Endothelial cell of umbilical vein (primary cell): ENCODE data around the gene OSBPL6. TPM values are rescaled to one million over a fixed set of nuclear protein-coding genes. Genes with fewer than 3 reads are reported as not detected.
A peak's percentile ranks its signal among the peaks of the same experiment; 100 is the strongest.

Experiments
- BruUV-seq: library from RNA; stranded (reverse); fragments of 400-500 nt; replicated peaks from 2 replicates; lab custom pipeline; 2021; lab: Mats Ljungman, UMichigan
- CTCF ChIA-PET: fragments of 300-600, 350-600 bp; sonication (Branson Sonifier 250); formaldehyde crosslinking; loops from one replicate; lab custom pipeline; 2021; ENCODE audit warnings: antibody characterized with exemption, inconsistent platforms; lab: Charles Lee
- POLR2A ChIA-PET: fragments of 300-600, 350-600 bp; sonication (Branson Sonifier 250); formaldehyde crosslinking; loops from one replicate; lab custom pipeline; 2021; ENCODE audit warnings: antibody characterized with exemption, inconsistent platforms; lab: Charles Lee
- DNase-seq: peaks from one replicate; pipeline ENCODE4 v3.0.0-alpha.2; 2011; ENCODE audit warnings: low read depth, low spot score
- FAIRE-seq: peaks from 2 replicates; lab custom pipeline; 2011; peaks lifted over from hg19 to GRCh38; lab: Jason Lieb, UNC
- H2AFZ ChIP-seq: 2 replicates; pipeline ENCODE4 v1.6.0; 2012; ENCODE audit warnings: low read depth, low read length, control low read depth, inconsistent platforms
- H3K27ac ChIP-seq: 2 replicates; pipeline ENCODE4 v1.5.1; 2011; ENCODE audit warnings: low read depth, mild to moderate bottlenecking, control low read depth, low read length, moderate library complexity; ENCODE audit not compliant: insufficient read depth
- H3K27me3 ChIP-seq, 2 experiments: 2 replicates each; pipeline versions ENCODE4 v1.6.0 to v1.6.1; 2011; ENCODE audit warnings: low read length in 2 of 2, mixed read lengths in 1 of 2; ENCODE audit not compliant: control insufficient read depth in 2 of 2, insufficient read depth in 2 of 2
- H3K36me3 ChIP-seq, 2 experiments: 2 replicates in 1 of 2; 3 replicates in 1 of 2; pipeline ENCODE4 v1.5.1; 2011; ENCODE audit warnings: low read length in 2 of 2, mild to moderate bottlenecking in 1 of 2, moderate library complexity in 1 of 2; ENCODE audit not compliant: control insufficient read depth in 2 of 2, insufficient read depth in 2 of 2; ENCODE audit errors: extremely low read depth in 1 of 2
- H3K4me1 ChIP-seq: 3 replicates; pipeline ENCODE4 v1.5.1; 2011; ENCODE audit warnings: mild to moderate bottlenecking, low read length; ENCODE audit not compliant: control insufficient read depth, insufficient read depth; ENCODE audit errors: extremely low read depth
- H3K4me2 ChIP-seq: 2 replicates; pipeline ENCODE4 v1.6.1; 2011; ENCODE audit warnings: low read length, control low read depth, mixed read lengths; ENCODE audit not compliant: insufficient read depth
- H3K4me3 ChIP-seq, 3 experiments: fragments of 200-600 bp in 1 of 3; sonication (generic), shearing (Covaris generic) in 1 of 3; replicated peaks in 1 of 3; 2 replicates each; pipeline ENCODE4 v1.5.1; 2011 to 2016; ENCODE audit warnings: control low read depth in 3 of 3, low read length in 3 of 3, mild to moderate bottlenecking in 2 of 3, inconsistent platforms in 1 of 3, low read depth in 1 of 3, moderate library complexity in 1 of 3; ENCODE audit not compliant: insufficient read depth in 1 of 3
- H3K79me2 ChIP-seq: 2 replicates; pipeline ENCODE4 v1.6.0; 2012; ENCODE audit warnings: low read length, inconsistent platforms; ENCODE audit not compliant: control insufficient read depth, insufficient read depth
- H3K9ac ChIP-seq: replicated peaks from 2 replicates; pipeline ENCODE3; 2011; ENCODE audit warnings: low read length, control low read depth; ENCODE audit not compliant: insufficient read depth; ENCODE audit errors: extremely low read depth
- H3K9me1 ChIP-seq: replicated peaks from 3 replicates; pipeline ENCODE4 v1.6.0; 2011; ENCODE audit warnings: mild to moderate bottlenecking, low read length; ENCODE audit not compliant: control insufficient read depth, insufficient read depth; ENCODE audit errors: extremely low read depth
- H3K9me3 ChIP-seq: replicated peaks from 2 replicates; pipeline ENCODE4 v1.5.1; 2012; ENCODE audit warnings: low read length, inconsistent platforms; ENCODE audit not compliant: control insufficient read depth, insufficient read depth
- H4K20me1 ChIP-seq: replicated peaks from 2 replicates; pipeline ENCODE3; 2011; ENCODE audit warnings: mild to moderate bottlenecking, low read length; ENCODE audit not compliant: control insufficient read depth, insufficient read depth; ENCODE audit errors: extremely low read depth
- EZH2 ChIP-seq: IDR thresholded peaks from 2 replicates; pipeline ENCODE4 v1.6.1; 2012; ENCODE audit warnings: borderline replicate concordance, low read depth, mild to moderate bottlenecking, moderate library complexity, low read length, inconsistent platforms; ENCODE audit not compliant: severe bottlenecking
- FOS ChIP-seq: IDR thresholded peaks from 2 replicates; pipeline ENCODE4 v1.6.1; 2011; ENCODE audit warnings: mild to moderate bottlenecking, low read length, moderate library complexity, borderline replicate concordance; ENCODE audit not compliant: insufficient read depth
- GATA2 ChIP-seq: IDR thresholded peaks from 2 replicates; pipeline ENCODE4 v1.7.0; 2011; ENCODE audit warnings: low read depth, mild to moderate bottlenecking, moderate library complexity, mixed read lengths, low read length; ENCODE audit not compliant: insufficient read length, insufficient read depth
- JUN ChIP-seq: IDR thresholded peaks from 2 replicates; pipeline ENCODE4 v1.6.1; 2011; ENCODE audit warnings: borderline replicate concordance, low read depth; ENCODE audit not compliant: insufficient read length, insufficient read depth
- MYC ChIP-seq: IDR thresholded peaks from one replicate; pipeline ENCODE4 v1.6.1; 2011; ENCODE audit warnings: mild to moderate bottlenecking, low read depth, low read length
- POLR2A ChIP-seq: IDR thresholded peaks from 2 replicates; pipeline ENCODE4 v1.6.1; 2012; ENCODE audit warnings: low read depth, mild to moderate bottlenecking, control low read depth, low read length
- POLR2AphosphoS5 ChIP-seq: IDR thresholded peaks from 2 replicates; pipeline ENCODE4 v1.6.1; 2012; ENCODE audit warnings: low read depth, mild to moderate bottlenecking, control low read depth, low read length, moderate library complexity; ENCODE audit not compliant: insufficient read depth
- dilution Hi-C: fragments of 300-500 bp; cut with MboI; formaldehyde crosslinking; loops from one replicate; pipeline ENCODE4 v1.15.0; 2019; ENCODE audit warnings: low sequenced_read_pairs; ENCODE audit not compliant: extremely low pct_ligation_motif_present
- intact Hi-C: fragments of 100-400 bp; cut with micrococcal nuclease; formaldehyde crosslinking; loops from one replicate; pipeline ENCODE4 v1.10.0; 2022
- polyA plus RNA-seq, 4 experiments: library from polyadenylated mRNA; depleted of rRNA in 3 of 4; stranded (reverse) in 3 of 4; unstranded in 1 of 4; fragments of >200 nt; gene quantifications; 2 replicates each; pipeline versions ENCODE4 v1.2.1 to v1.2.3, GENCODE V29; 2011 to 2012; ENCODE audit warnings: missing spikeins in 1 of 4
- total RNA-seq: library from RNA; stranded (reverse); gene quantifications from 2 replicates; pipeline ENCODE4 v1.2.3, GENCODE V29; 2021
- TF ChIP-seq, protein P1 (sequence below), 2 donors: IDR thresholded peaks; 1 replicate in 1 of 2; 2 replicates in 1 of 2; pipeline ENCODE4 v1.5.1; 2011; ENCODE audit warnings: low read length in 2 of 2, mild to moderate bottlenecking in 2 of 2, moderate library complexity in 2 of 2, control low read depth in 1 of 2, inconsistent platforms in 1 of 2, low read depth in 1 of 2; ENCODE audit not compliant: insufficient read depth in 1 of 2; ENCODE audit errors: extremely low read depth in 1 of 2
- TF ChIP-seq, protein P2 (sequence below): IDR thresholded peaks from 2 replicates; pipeline ENCODE4 v1.6.1; 2011; ENCODE audit not compliant: insufficient read depth, insufficient read length

The OSBPL6 gene
- total and polyA plus RNA-seq, 2 donors (not counting 3 experiments of a cell fraction or from before 2014, with no cell fraction given), result 1.5 to 2.3 TPM

DNA sequence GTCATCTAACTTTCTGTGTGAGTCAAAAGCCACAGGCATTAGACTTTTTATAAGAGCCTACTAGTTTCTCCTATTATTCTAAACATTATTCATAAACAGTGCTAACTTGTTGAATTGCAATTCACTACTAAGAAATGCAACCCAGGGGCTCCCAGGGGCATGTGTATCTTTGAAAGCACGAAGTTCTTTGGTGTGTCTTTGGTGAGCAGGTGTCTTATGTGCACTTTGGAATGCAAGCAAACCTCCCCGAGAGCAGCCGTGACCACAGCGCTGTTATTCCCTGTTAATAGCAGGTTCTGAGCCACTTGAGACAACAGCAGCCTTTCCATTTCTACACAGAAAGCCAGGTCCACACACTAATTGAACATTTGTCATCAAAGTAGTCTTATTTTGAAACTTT, 133.2 kb downstream of the OSBPL6 start:
- Histone ChIP-seq H3K79me2 (no peaks in the 10 kb centered on the region), H3K9me1 (no peaks in the 10 kb centered on the region), H2AFZ (no peak overlapping the region), H3K36me3 (no peaks in the 10 kb centered on the region), H3K9ac (no peak overlapping the region), H3K4me2 (no peak overlapping the region), H4K20me1 (no peaks in the 10 kb centered on the region), H3K4me3 (no peak overlapping the region), H3K27ac (no peak overlapping the region), H3K27me3 (no peaks in the 10 kb centered on the region), H3K4me1 (no peaks in the 10 kb centered on the region), H3K9me3 (no peaks in the 10 kb centered on the region)
- FAIRE-seq (no peak), DNase-seq (no peak)
- ChIA-PET CTCF (interaction anchor here (1.0 kb wide), 1 partner anchor 87 kb away, joined by 4 read pairs; no protein-coding TSS in a partner anchor), POLR2A (interaction anchor here (0.5 kb wide), 1 partner anchor 55 kb away, joined by 4 read pairs; no protein-coding TSS in a partner anchor)
- intact Hi-C loops, result no loop called here
- dilution Hi-C loops, result no loop called here
- TF ChIP-seq JUN, result no peak
- TF ChIP-seq POLR2AphosphoS5, result no peak
- BruUV-seq, result no TSS peak

DNA sequence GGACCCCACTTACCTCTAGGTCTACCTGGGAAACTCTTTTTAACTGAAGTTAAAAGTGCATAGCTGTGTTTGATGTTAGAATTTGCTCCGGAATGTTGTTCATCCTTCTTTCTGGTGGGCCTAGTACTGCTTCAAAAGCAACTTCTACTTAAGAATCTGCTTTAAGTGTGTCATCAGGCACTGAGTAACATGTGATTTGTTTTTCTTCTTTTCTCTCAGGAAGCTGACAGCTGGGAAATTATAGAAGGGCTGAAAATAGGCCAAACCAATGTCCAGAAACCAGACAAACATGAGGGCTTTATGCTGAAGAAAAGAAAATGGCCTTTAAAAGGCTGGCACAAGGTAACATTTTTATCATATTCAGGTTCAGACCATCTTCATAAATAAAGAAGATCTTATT, 133.7 kb downstream of the OSBPL6 start:
- TF ChIP-seq, protein P1, sequence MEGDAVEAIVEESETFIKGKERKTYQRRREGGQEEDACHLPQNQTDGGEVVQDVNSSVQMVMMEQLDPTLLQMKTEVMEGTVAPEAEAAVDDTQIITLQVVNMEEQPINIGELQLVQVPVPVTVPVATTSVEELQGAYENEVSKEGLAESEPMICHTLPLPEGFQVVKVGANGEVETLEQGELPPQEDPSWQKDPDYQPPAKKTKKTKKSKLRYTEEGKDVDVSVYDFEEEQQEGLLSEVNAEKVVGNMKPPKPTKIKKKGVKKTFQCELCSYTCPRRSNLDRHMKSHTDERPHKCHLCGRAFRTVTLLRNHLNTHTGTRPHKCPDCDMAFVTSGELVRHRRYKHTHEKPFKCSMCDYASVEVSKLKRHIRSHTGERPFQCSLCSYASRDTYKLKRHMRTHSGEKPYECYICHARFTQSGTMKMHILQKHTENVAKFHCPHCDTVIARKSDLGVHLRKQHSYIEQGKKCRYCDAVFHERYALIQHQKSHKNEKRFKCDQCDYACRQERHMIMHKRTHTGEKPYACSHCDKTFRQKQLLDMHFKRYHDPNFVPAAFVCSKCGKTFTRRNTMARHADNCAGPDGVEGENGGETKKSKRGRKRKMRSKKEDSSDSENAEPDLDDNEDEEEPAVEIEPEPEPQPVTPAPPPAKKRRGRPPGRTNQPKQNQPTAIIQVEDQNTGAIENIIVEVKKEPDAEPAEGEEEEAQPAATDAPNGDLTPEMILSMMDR (IDR thresholded peaks at IDR 0.05; ENCODE audit: extremely low read depth in 1 of 2, insufficient read depth in 1 of 2, low read depth in 1 of 2, low read length in 2 of 2), result no peak
- TF ChIP-seq MYC (no peak), GATA2 (no peak), POLR2AphosphoS5 (no peak), EZH2 (no peak), POLR2A (no peak), JUN (no peak), FOS (no peak)
- TF ChIP-seq, protein P2, sequence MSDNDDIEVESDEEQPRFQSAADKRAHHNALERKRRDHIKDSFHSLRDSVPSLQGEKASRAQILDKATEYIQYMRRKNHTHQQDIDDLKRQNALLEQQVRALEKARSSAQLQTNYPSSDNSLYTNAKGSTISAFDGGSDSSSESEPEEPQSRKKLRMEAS, result no peak
- Histone ChIP-seq H3K9me1 (no peaks in the 10 kb centered on the region), H3K9me3 (no peaks in the 10 kb centered on the region), H3K4me1 (no peaks in the 10 kb centered on the region), H3K27me3 (no peaks in the 10 kb centered on the region), H3K27ac (no peak overlapping the region), H4K20me1 (no peaks in the 10 kb centered on the region), H3K79me2 (no peaks in the 10 kb centered on the region), H3K9ac (no peak overlapping the region), H2AFZ (no peak overlapping the region), H3K4me2 (no peak overlapping the region), H3K4me3 (no peak overlapping the region), H3K36me3 (no peaks in the 10 kb centered on the region)
- dilution Hi-C loops (no loop called here), intact Hi-C loops (no loop called here)
- DNase-seq (peak; percentile 75), FAIRE-seq (peak; percentile 62)
- ChIA-PET POLR2A (interaction anchor here (0.5 kb wide), 1 partner anchor 54 kb away, joined by 4 read pairs; no protein-coding TSS in a partner anchor), CTCF (interaction anchor here (1.0 kb wide), 1 partner anchor 87 kb away, joined by 4 read pairs; no protein-coding TSS in a partner anchor)
- BruUV-seq, result no TSS peak
